K562 (cell line): ENCODE measurements around the gene TMEM176A. TPM values are rescaled to one million over a fixed set of nuclear protein-coding genes. Genes with fewer than 3 reads are reported as not detected.

Experiments used
- OTX1 ChIP-seq: fragments of 450-650 bp; formaldehyde crosslinking; IDR thresholded peaks from 2 replicates; pipeline ENCODE4 v1.4.0; 2022; ENCODE audit warnings: mild to moderate bottlenecking
- PRDM10 ChIP-seq: fragments of 450-650 bp; IDR thresholded peaks from 2 replicates; pipeline ENCODE4 v1.6.1; 2018; ENCODE audit not compliant: partially characterized antibody
- RAD21 ChIP-seq, 2 experiments: fragments of 250-450 bp in 1 of 2; fragments of 450-650 bp in 1 of 2; sonication (Bioruptor Pico) in 1 of 2; formaldehyde crosslinking in 1 of 2; IDR thresholded peaks in 1 of 2; conservative IDR thresholded peaks in 1 of 2; 2 replicates each; pipeline versions ENCODE4 v1.4.0 to v1.8.0; 2020 to 2022; ENCODE audit warnings: mild to moderate bottlenecking in 2 of 2, moderate library complexity in 1 of 2
- SMARCE1 ChIP-seq: fragments of 450-650 bp; IDR thresholded peaks from 2 replicates; pipeline ENCODE4 v1.7.1; 2016; ENCODE audit warnings: mild to moderate bottlenecking
- ZBTB26 ChIP-seq: fragments of 450-650 bp; formaldehyde crosslinking; IDR thresholded peaks from 2 replicates; pipeline ENCODE4 v1.4.0; 2022; ENCODE audit warnings: missing genetic modification characterization
- ZNF224 ChIP-seq: sonication (generic); formaldehyde crosslinking; IDR thresholded peaks from 2 replicates; pipeline ENCODE4 v1.8.0; 2022; ENCODE audit warnings: mild to moderate bottlenecking, missing genetic modification reagents
- ZNF655 ChIP-seq: fragments of 250-450 bp; sonication (Bioruptor Pico); IDR thresholded peaks from 2 replicates; pipeline ENCODE4 v1.5.0; 2021
- polyA plus RNA-seq, 8 experiments: library from polyadenylated mRNA; depleted of rRNA in 4 of 8; stranded (reverse) in 5 of 8; unstranded in 3 of 8; fragments of >200 nt; fragmentation: Nextera tagmentation in 2 of 8; fragmentation: Illumina TruSeq in 1 of 8; extraction: Ambion mirVana in 2 of 8; extraction: Trizol in 1 of 8; gene quantifications; 2 replicates each; pipeline versions ENCODE4 v1.2.1 to v1.2.3, GENCODE V29; 2011 to 2014; ENCODE audit warnings: inconsistent platforms in 1 of 8, missing spikeins in 1 of 8
- total RNA-seq, 7 experiments: library from RNA; depleted of rRNA in 6 of 7; stranded (reverse); fragments of >200 nt in 6 of 7; fragmentation: Illumina TruSeq in 2 of 7; extraction: Trizol in 2 of 7; gene quantifications; 2 replicates each; pipeline versions ENCODE4 v1.2.1 to v1.2.3, GENCODE V29; 2011 to 2021; ENCODE audit warnings: low replicate concordance in 1 of 7

Gene TMEM176A
- total and polyA plus RNA-seq, 9 of the 15 experiments (the other 6 are each of a cell fraction or from before 2014, with no cell fraction given) = 0.31 TPM; not detected in 8

- TF ChIP-seq ZBTB26 (CRISPR knock-in tag) (peak; percentile 95), OTX1 (peak; percentile 88; the same call in 1 of the 2 replicates), ZNF655 (CRISPR knock-in tag) (no peak), SMARCE1 (no peak), RAD21 (CRISPR knock-in tag; conservative IDR thresholded peaks at IDR 0.05 in 1 of 2, IDR thresholded peaks at IDR 0.05 in 1 of 2) (peak; percentile 73 to 81), PRDM10 (peak; percentile 20), ZNF224 (no peak)
Measured at GRCh38 chr7:150753826-150754603, 46.6 kb upstream of the TMEM176A start (continued).
